Endothelial cell (in vitro differentiated cells): ENCODE measurements around the gene STRADB. TPM values are rescaled to one million over a fixed set of nuclear protein-coding genes. Genes with fewer than 3 reads are reported as not detected.

Experiments used
- DNase-seq: peaks from one replicate; pipeline ENCODE4 v3.0.0; 2021; ENCODE audit warnings: low spot score
- H3K27ac Mint-ChIP-seq: one replicate; pipeline ENCODE4 v1.8.0; 2021; ENCODE audit warnings: mixed read lengths, inconsistent platforms; ENCODE audit not compliant: unreplicated experiment
- H3K27me3 Mint-ChIP-seq: one replicate; pipeline ENCODE4 v1.8.0; 2021; ENCODE audit warnings: mild to moderate bottlenecking, moderate library complexity, mixed read lengths, inconsistent platforms; ENCODE audit not compliant: unreplicated experiment
- H3K36me3 Mint-ChIP-seq: one replicate; pipeline ENCODE4 v1.8.0; 2021; ENCODE audit warnings: mild to moderate bottlenecking, low read depth, mixed read lengths, inconsistent platforms; ENCODE audit not compliant: unreplicated experiment
- H3K4me1 Mint-ChIP-seq: one replicate; pipeline ENCODE4 v1.8.0; 2021; ENCODE audit warnings: mild to moderate bottlenecking, mixed read lengths, inconsistent platforms; ENCODE audit not compliant: unreplicated experiment
- H3K4me3 Mint-ChIP-seq: one replicate; pipeline ENCODE4 v1.8.0; 2021; ENCODE audit warnings: mild to moderate bottlenecking, mixed read lengths, inconsistent platforms; ENCODE audit not compliant: unreplicated experiment
- H3K9me3 Mint-ChIP-seq: one replicate; pipeline ENCODE4 v1.8.0; 2021; ENCODE audit warnings: mixed read lengths, inconsistent platforms; ENCODE audit not compliant: unreplicated experiment
- total RNA-seq: library from RNA; stranded (reverse); fragmentation: NEBNext Ultra II Directional; extraction: Animal tissue kit (Norgen Biotek cat#: 25700); gene quantifications from one replicate; pipeline ENCODE4 v1.2.1, GENCODE V29; 2021; ENCODE audit not compliant: unreplicated experiment
- TF ChIP-seq, protein P1 (sequence below): fragments of 200-600 bp; sonication (generic); IDR thresholded peaks from one replicate; pipeline ENCODE4 v1.5.0; 2021; ENCODE audit warnings: antibody characterized with exemption; ENCODE audit not compliant: unreplicated experiment

Gene STRADB
- total RNA-seq, 1 donor from 2014 or later: 18.5 TPM

DNA sequence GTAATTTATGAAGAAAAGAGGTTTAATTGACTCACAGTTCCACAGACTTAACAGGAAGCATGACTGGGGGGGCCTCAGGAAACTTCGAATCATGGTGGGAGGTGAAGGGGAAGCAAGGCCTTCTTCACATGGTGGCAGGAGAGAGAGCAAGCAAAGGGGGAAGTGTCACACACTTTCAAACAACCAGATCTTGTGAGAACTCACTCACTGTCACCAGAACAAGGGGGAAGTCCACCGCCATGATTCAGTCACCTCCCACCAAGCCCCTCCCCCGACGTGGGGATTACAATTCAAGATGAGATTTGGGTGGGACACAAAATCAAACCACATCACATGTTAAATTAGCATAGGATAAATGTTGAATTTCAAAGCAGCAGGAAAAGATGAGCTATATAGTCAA, 56.2 kb downstream of the STRADB start:
- H3K36me3 Mint-ChIP-seq: peaks cover 4% of the 10 kb centered on the region
- no peaks in the 10 kb centered on the region for H3K4me1 Mint-ChIP-seq
- no peaks in the 10 kb centered on the region for H3K27me3 Mint-ChIP-seq
- no peaks in the 10 kb centered on the region for H3K9me3 Mint-ChIP-seq
- no peak overlapping the region for H3K4me3 Mint-ChIP-seq
- TF ChIP-seq, protein P1, sequence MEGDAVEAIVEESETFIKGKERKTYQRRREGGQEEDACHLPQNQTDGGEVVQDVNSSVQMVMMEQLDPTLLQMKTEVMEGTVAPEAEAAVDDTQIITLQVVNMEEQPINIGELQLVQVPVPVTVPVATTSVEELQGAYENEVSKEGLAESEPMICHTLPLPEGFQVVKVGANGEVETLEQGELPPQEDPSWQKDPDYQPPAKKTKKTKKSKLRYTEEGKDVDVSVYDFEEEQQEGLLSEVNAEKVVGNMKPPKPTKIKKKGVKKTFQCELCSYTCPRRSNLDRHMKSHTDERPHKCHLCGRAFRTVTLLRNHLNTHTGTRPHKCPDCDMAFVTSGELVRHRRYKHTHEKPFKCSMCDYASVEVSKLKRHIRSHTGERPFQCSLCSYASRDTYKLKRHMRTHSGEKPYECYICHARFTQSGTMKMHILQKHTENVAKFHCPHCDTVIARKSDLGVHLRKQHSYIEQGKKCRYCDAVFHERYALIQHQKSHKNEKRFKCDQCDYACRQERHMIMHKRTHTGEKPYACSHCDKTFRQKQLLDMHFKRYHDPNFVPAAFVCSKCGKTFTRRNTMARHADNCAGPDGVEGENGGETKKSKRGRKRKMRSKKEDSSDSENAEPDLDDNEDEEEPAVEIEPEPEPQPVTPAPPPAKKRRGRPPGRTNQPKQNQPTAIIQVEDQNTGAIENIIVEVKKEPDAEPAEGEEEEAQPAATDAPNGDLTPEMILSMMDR: no peak
- no peak for DNase-seq
- no peak overlapping the region for H3K27ac Mint-ChIP-seq

DNA sequence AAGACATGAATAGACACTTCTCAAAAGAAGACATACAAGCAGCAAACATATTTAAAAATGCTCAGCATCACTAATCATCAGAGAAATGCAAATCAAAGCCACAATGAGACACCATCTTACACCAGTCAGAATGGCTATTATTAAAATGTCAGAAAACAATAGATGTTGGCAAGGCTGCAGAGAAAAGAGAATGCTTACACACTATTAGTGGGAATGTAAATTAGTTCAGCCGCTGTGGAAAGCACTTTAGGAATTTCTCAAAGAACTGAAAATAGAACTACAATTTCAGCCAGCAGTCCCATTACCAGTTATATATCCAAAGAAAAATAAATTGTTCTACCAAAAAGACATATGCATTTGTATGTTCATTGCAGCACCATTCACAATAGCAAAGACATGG, 61.7 kb downstream of the STRADB start:
- TF ChIP-seq, protein P1: no peak
- Mint-ChIP-seq H3K9me3 (no peaks in the 10 kb centered on the region), H3K4me1 (no peaks in the 10 kb centered on the region), H3K27me3 (no peaks in the 10 kb centered on the region), H3K27ac (no peak overlapping the region), H3K36me3 (no peaks in the 10 kb centered on the region), H3K4me3 (no peak overlapping the region)
- DNase-seq: no peak

DNA sequence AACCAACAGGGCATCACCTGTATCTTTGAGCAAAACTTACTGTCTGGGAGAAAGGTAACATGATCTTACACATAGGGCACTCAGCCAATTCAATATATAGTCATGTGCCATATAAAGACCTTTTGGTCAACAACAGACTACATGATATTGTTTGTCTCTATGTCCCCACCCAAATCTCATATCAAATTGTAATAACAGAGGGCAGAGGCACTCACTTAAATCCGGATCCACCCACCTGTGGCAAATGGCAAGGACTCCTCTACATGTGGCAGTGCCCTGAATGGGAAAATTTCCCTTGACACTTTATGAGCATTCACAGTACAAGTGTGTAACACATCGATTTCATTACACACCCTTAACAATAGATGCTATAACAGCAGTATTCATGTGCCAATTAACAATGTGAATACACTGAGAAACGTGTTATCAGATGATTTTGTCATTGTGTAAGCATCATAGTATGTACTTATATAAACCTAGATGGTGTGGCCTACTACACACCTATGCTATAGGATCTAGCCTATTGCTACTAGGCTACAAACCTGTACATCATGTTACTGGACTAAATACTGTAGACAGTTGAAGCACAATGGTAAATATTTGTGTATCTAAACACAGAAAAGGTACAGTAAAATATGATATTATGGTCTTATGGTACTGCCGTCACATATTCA, 64.2 kb downstream of the STRADB start:
- no peaks in the 10 kb centered on the region for H3K36me3 Mint-ChIP-seq
- TF ChIP-seq, protein P1: no peak
- no peaks in the 10 kb centered on the region for H3K27me3 Mint-ChIP-seq
- H3K4me3 Mint-ChIP-seq: no peak overlapping the region
- H3K27ac Mint-ChIP-seq: no peak overlapping the region
- H3K4me1 Mint-ChIP-seq: no peaks in the 10 kb centered on the region
- DNase-seq: no peak
- no peaks in the 10 kb centered on the region for H3K9me3 Mint-ChIP-seq

DNA sequence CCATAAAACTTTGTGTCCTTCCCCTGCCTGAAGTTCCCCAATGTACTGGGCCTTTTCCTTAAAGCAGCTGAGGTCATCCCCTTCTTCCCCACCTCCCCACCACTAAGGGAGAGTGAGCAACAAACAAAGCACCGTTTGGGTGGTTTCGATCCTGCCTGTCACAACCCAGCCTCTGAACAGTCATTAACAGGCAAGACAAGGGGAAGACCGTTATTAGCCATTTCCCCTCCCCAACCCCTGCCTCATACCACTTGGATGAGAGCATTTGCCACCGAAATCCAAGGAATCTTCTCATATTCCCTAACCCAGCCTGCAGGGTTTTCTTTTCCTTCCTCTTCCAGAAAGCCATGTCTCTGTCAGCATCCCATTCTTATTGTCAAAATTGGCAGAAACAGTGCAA, 65.6 kb downstream of the STRADB start:
- Mint-ChIP-seq H3K27ac (no peak overlapping the region), H3K9me3 (no peaks in the 10 kb centered on the region), H3K4me3 (no peak overlapping the region), H3K36me3 (peaks cover 2% of the 10 kb centered on the region), H3K27me3 (no peaks in the 10 kb centered on the region), H3K4me1 (no peaks in the 10 kb centered on the region)
- DNase-seq: no peak
- TF ChIP-seq, protein P1: no peak

DNA sequence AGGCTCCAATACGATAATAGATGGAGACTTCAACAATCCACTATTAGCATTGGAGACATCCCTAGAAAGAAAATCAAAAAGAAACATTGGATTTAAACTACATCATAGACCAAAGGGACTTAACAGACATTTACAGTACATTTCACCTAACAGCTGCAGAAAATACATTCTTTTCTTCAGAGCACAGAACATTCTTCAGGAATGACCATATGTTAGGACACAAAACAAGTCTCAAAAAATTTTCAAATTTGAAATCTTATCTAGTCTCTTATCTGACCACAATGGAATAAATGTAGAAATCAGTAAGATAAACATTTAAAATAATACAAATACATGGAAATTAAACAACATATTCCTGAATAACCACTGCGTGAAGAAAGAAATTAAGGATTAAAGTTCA, 68.7 kb downstream of the STRADB start:
- H3K4me3 Mint-ChIP-seq: no peak overlapping the region
- H3K9me3 Mint-ChIP-seq: no peaks in the 10 kb centered on the region
- H3K4me1 Mint-ChIP-seq: no peaks in the 10 kb centered on the region
- no peak for DNase-seq
- no peak overlapping the region for H3K27ac Mint-ChIP-seq
- H3K27me3 Mint-ChIP-seq: no peaks in the 10 kb centered on the region
- H3K36me3 Mint-ChIP-seq: peaks cover 4% of the 10 kb centered on the region
- TF ChIP-seq, protein P1: no peak
